Kidney epithelial cell (primary cell): ENCODE results near the gene CCDC14. TPM values are rescaled to one million over a fixed set of nuclear protein-coding genes. Genes with fewer than 3 reads are reported as not detected.

Source experiments
- DNase-seq: peaks from one replicate; pipeline ENCODE4 v3.0.0-alpha.2; 2010; ENCODE audit warnings: low read depth
- H3K27me3 ChIP-seq: 2 replicates; pipeline ENCODE4 v1.6.0; 2011; ENCODE audit warnings: low read length; ENCODE audit not compliant: control insufficient read depth, insufficient read depth
- H3K36me3 ChIP-seq: 2 replicates; pipeline ENCODE4 v1.5.1; 2011; ENCODE audit warnings: low read length; ENCODE audit not compliant: control insufficient read depth, insufficient read depth
- H3K4me3 ChIP-seq: 2 replicates; pipeline ENCODE4 v1.5.1; 2011; ENCODE audit warnings: low read depth, mild to moderate bottlenecking, control low read depth, low read length
- total RNA-seq: library from RNA; depleted of rRNA; stranded (reverse); fragments of >200 nt; gene quantifications from 2 replicates; pipeline ENCODE4 v1.2.3, GENCODE V29; 2015
- TF ChIP-seq, protein P1 (sequence below): IDR thresholded peaks from 2 replicates; pipeline ENCODE4 v1.5.1; 2011; ENCODE audit warnings: mild to moderate bottlenecking, moderate library complexity, low read length, control low read depth, inconsistent platforms; ENCODE audit not compliant: insufficient read depth, poor library complexity, severe bottlenecking

Gene CCDC14
- total RNA-seq, 1 donor from 2014 or later, result 24.2 TPM

- H3K4me3 ChIP-seq, result no peak overlapping the region
- DNase-seq, result no peak
- peaks cover 2% of the 10 kb centered on the region for H3K36me3 ChIP-seq
- H3K27me3 ChIP-seq, result no peaks in the 10 kb centered on the region
- TF ChIP-seq, protein P1, sequence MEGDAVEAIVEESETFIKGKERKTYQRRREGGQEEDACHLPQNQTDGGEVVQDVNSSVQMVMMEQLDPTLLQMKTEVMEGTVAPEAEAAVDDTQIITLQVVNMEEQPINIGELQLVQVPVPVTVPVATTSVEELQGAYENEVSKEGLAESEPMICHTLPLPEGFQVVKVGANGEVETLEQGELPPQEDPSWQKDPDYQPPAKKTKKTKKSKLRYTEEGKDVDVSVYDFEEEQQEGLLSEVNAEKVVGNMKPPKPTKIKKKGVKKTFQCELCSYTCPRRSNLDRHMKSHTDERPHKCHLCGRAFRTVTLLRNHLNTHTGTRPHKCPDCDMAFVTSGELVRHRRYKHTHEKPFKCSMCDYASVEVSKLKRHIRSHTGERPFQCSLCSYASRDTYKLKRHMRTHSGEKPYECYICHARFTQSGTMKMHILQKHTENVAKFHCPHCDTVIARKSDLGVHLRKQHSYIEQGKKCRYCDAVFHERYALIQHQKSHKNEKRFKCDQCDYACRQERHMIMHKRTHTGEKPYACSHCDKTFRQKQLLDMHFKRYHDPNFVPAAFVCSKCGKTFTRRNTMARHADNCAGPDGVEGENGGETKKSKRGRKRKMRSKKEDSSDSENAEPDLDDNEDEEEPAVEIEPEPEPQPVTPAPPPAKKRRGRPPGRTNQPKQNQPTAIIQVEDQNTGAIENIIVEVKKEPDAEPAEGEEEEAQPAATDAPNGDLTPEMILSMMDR, result no peak
Measured at GRCh38 chr3:123929325-123929724, 31.7 kb downstream of the CCDC14 start.

DNA sequence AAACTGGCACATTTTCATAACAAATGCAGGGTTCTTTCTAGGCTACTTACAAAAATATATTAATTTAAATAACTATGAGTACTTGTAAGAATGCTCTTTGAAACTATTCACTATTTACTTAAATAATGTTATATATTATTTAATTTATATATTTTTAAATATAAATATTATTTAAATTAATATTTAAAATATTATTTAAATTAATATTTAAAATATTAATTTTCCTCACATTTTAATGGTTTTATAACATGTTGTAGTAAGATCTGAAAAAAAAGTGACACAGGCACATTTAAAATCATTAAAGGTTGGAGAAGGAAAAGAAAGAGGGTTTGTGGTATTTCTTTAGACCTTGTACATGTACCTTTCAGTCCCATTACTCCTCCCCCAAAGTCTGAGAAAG lies 34.6 kb downstream of the CCDC14 start:
- Histone ChIP-seq H3K4me3 (no peak overlapping the region), H3K36me3 (peaks cover 2% of the 10 kb centered on the region), H3K27me3 (no peaks in the 10 kb centered on the region)
- no peak for DNase-seq
- TF ChIP-seq, protein P1, result no peak

DNA sequence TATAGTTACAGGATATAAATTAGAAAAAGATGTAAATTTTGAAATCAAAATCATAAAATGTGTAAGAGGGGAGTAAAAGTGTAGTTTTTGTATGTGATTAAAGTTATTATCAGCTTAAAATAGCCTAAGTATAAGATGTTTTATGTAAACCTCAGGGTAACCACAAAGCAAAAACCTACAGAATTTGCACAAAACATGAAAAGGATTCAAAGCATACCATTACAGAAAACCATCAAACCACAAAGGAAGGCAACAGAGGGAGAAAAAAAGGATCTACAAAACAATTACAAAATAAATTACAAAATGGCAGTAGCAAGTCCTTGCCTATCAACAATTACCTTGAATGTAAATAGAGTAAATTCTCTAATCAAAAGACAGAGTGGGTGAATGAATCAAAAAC lies 40.2 kb downstream of the CCDC14 start:
- no peak overlapping the region for H3K4me3 ChIP-seq
- DNase-seq, result no peak
- TF ChIP-seq, protein P1, result no peak
- H3K27me3 ChIP-seq, result no peaks in the 10 kb centered on the region
- no peaks in the 10 kb centered on the region for H3K36me3 ChIP-seq

- no peak overlapping the region for H3K4me3 ChIP-seq
- TF ChIP-seq, protein P1, result no peak
- no peaks in the 10 kb centered on the region for H3K36me3 ChIP-seq
- no peaks in the 10 kb centered on the region for H3K27me3 ChIP-seq
- DNase-seq, result no peak
Measured at GRCh38 chr3:123920383-123920782, 40.6 kb downstream of the CCDC14 start.

DNA sequence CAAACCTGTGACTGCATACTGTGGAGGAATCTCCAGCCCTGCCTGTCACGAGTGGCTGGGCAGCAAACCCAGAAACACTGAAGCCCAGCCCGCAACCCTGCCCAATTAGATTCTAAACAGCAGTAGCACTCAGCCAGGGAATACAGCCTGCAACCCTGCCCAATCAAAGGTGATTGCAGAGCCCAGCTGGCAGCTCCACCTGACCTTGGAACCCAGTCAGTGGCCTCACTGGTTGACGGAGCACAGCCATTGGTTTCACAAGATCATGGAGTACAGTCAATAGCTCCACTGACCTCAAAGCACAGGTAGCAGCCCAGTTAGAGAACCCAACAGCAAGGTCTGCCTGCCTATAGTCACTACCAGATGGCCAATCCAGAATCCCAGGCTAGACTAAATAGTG lies 41.7 kb downstream of the CCDC14 start:
- Histone ChIP-seq H3K4me3 (no peak overlapping the region), H3K36me3 (no peaks in the 10 kb centered on the region), H3K27me3 (no peaks in the 10 kb centered on the region)
- TF ChIP-seq, protein P1, result no peak
- DNase-seq, result no peak

- TF ChIP-seq, protein P1, result no peak
- no peak for DNase-seq
- Histone ChIP-seq H3K36me3 (no peaks in the 10 kb centered on the region), H3K4me3 (no peak overlapping the region), H3K27me3 (no peaks in the 10 kb centered on the region)
Measured at GRCh38 chr3:123914829-123915228, 46.2 kb downstream of the CCDC14 start.
